Ishikawa (cell line): Measurements from ENCODE around the gene CRLF1.

Source experiments
- EP300 ChIP-seq: IDR thresholded peaks from 2 replicates; pipeline ENCODE4 v1.6.1; 2012; ENCODE audit warnings: borderline replicate concordance
- RAD21 ChIP-seq: IDR thresholded peaks from 2 replicates; pipeline ENCODE4 v1.6.1; 2012; ENCODE audit warnings: low read depth
- REST ChIP-seq: IDR thresholded peaks from 2 replicates; pipeline ENCODE4 v1.6.1; 2012; ENCODE audit warnings: low read depth, mild to moderate bottlenecking
- TAF1 ChIP-seq: IDR thresholded peaks from 2 replicates; pipeline ENCODE4 v1.6.1; 2012; ENCODE audit warnings: low read depth, mild to moderate bottlenecking
- TCF12 ChIP-seq: IDR thresholded peaks from 2 replicates; pipeline ENCODE4 v1.6.1; 2012; ENCODE audit warnings: low read depth
- YY1 ChIP-seq: IDR thresholded peaks from 2 replicates; pipeline ENCODE4 v1.6.1; 2012; ENCODE audit warnings: low read depth

- TF ChIP-seq TAF1 = no peak
- no peak for TF ChIP-seq EP300
- no peak for TF ChIP-seq REST
- TF ChIP-seq YY1 = no peak
- no peak for TF ChIP-seq TCF12
- TF ChIP-seq RAD21 = no peak
Measured at GRCh38 chr19:18633321-18633720, 26.7 kb upstream of the CRLF1 start.
